Hair follicular keratinocyte (primary cell): ENCODE results near the gene BCL2L13. TPM values are rescaled to one million over a fixed set of nuclear protein-coding genes. Genes with fewer than 3 reads are reported as not detected.

Experiments
- total RNA-seq: library from RNA; depleted of rRNA; stranded (reverse); fragments of >200 nt; gene quantifications from 2 replicates; pipeline ENCODE4 v1.2.3, GENCODE V29; 2015

BCL2L13 gene, protein sequence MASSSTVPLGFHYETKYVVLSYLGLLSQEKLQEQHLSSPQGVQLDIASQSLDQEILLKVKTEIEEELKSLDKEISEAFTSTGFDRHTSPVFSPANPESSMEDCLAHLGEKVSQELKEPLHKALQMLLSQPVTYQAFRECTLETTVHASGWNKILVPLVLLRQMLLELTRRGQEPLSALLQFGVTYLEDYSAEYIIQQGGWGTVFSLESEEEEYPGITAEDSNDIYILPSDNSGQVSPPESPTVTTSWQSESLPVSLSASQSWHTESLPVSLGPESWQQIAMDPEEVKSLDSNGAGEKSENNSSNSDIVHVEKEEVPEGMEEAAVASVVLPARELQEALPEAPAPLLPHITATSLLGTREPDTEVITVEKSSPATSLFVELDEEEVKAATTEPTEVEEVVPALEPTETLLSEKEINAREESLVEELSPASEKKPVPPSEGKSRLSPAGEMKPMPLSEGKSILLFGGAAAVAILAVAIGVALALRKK
- total RNA-seq = 49.8 and 50.4 TPM in 2 replicates

DNA sequence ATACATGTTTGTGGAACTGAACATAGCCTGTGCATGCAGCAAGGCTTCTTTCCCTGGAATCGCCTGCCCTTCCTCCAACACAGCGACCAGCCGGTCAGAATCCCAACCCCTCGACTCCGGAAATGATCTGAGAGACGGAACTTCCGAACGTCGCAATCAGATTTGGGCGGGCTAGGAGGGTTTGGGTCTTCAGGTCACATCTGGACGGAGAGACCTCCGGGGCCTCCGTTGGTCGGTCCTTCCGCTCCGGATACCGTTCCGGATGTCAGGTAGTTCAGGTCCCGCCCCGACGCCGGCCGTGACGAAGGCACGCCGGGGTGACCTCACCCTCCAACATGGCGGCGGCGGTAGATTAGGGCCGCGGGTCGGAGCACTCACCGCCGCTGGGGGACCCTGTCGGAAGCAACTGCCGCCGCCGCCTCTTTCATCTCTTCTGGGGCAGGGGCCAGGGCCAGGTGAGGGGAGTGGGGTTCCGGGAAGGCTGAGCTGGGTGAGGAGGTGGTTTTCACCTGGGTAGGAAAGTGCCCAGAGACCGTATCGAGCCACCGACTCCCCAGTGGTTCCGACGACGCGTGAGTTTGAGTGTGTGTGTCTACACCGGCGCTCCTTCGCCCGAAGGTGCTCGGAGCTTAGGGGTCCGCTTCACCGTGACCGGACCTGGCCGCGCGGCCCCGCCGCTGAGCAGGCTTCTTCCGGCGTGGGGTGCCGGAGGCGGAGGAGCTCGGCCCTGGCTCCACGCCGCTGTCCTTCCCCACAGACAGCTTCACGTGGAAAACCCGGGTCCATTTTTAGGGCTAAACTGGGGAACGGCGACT, at the start of gene BCL2L13:
BCL2L13 (plus strand) TSS at position 326 of the 815 bp plus-strand sequence. CDS start 16,955 bp downstream, outside the sequence.

DNA sequence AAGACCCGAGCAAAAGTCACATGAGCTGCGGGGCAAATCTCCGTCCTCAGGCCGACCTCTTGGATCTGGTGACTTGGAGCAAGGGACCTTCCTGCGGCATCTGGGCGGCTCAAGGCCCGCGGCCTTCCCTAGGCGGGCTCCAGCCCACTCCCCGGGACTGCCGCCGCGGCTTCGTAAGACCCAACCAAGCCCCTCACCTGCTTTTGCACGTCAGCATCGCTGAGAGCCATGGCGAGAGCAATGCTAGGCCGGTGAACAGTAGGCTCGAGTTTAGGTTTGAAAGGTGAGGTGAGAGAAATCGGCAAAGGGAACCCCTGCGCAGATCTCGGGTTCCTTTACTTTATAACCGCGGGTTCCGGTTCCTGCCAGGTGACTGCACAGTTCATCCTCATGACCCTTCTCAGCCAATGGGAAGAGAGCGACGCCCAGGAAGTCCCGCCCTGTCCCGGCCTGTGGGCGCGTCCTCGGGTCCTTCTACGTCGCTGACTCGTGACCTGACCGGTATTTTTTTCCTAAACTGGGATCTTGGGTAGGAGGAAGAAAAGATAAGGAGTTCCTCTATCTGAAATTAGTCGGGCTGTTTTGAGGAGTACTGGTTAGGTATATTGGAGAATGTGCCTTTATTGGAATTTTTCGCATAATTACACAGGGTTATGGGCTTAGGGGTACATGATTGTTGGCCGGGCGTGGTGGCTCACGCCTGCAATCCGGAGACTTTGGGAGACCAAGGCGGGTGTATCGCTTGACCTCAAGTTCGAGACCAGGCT, 10.0 kb upstream of the BCL2L13 start, which contains the start of gene ATP6V1E1:
ATP6V1E1 (minus strand) TSS at position 344 of the 767 bp plus-strand sequence; CDS start at position 230, 114 bp downstream.

DNA sequence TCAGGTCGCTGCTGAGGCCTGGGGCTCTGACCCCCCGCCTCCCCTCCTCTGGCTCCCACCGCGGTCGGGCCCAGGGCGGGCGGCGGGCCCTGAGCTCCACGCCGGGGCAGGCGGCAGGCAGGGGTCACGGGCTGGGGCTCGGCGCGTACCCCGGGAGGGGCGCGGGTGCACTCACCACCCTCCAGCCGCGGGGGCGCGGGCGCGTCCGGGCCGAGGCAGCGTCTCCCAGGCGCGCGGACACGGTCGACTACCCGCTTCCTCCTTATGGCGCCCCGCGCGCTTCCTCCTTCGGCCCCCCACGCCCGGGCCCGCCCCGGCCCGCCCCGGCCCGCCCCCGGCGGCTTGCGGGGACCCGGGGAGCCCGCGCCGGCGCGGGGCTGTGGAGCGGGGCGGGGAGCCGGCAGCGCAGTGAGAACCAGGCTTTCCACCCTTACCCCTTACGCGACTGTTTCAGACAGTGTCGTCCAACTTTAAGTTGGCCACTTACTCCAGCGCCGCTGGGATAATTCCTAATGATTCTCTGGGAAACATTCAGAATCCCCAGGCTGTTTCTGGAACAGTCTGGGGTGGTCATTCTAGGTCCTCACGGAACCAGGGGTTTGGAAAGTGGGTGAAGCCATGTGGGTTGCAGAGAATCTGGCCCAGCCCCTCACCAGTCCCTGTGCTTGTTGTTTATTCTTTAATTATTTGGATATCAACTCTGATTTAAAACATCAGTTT, 135.8 kb downstream of the BCL2L13 start, which contains the start of gene BID:
BID (minus strand) TSS at position 264 of the 720 bp plus-strand sequence. CDS start 24,353 bp downstream, outside the sequence.

Other genes starting within 250 kb of the BCL2L13 start
- 0.23 TPM in 1 of 2 replicates, not detected in the other for gene SLC25A18, start 75.3 kb upstream of the BCL2L13 start, total RNA-seq
- 82.4 and 87.2 TPM in 2 replicates for gene ATP6V1E1, start 10.0 kb upstream of the BCL2L13 start, total RNA-seq
- 44.1 and 44.6 TPM in 2 replicates for gene BID, start 135.7 kb downstream of the BCL2L13 start, total RNA-seq